Nucleus accumbens (tissue), 56 donors: Measurements from ENCODE around the gene ZNF367.

Experiments
- DNase-seq, 56 donors: peaks; one replicate each; lab custom pipeline; 2025; lab: John Stamatoyannopoulos, UW

The ZNF367 gene

GRCh38 chr9:96408409-96409280, 9.5 kb downstream of the ZNF367 start:
- no peak for DNase-seq

- no peak for DNase-seq
Measured at GRCh38 chr9:96400132-96400910, 17.8 kb downstream of the ZNF367 start.

- no peak for DNase-seq
Measured at GRCh38 chr9:96399325-96399633, 18.9 kb downstream of the ZNF367 start.

GRCh38 chr9:96398582-96399324, 19.4 kb downstream of the ZNF367 start:
- DNase-seq, result no peak

- DNase-seq, result no peak
Measured at GRCh38 chr9:96395964-96396363, 22.2 kb downstream of the ZNF367 start.

- no peak for DNase-seq
Measured at GRCh38 chr9:96394832-96395496, 23.2 kb downstream of the ZNF367 start.

- DNase-seq, result no peak
Measured at GRCh38 chr9:96392263-96392662, 25.9 kb downstream of the ZNF367 start.

GRCh38 chr9:96391021-96391765, 27.0 kb downstream of the ZNF367 start:
- DNase-seq, result no peak

GRCh38 chr9:96388144-96388543, 30.0 kb downstream of the ZNF367 start:
- DNase-seq, result no peak

GRCh38 chr9:96386157-96386556, 32.0 kb downstream of the ZNF367 start:
- no peak for DNase-seq

GRCh38 chr9:96383165-96383942, 34.8 kb downstream of the ZNF367 start, which contains the start of gene SLC35D2:
Gene SLC35D2, minus strand, starts transcription at chr9:96383711. Its CDS starts 77 bp downstream, at chr9:96383634.
- DNase-seq, result peak in 37 of 56 donors; percentile 6 to 68 (median 39)

- DNase-seq, result peak in 2 of 56 donors; percentile 47 to 51
Measured at GRCh38 chr9:96382839-96383164, 35.4 kb downstream of the ZNF367 start.

- peak in 1 of 56 donors; percentile 52 for DNase-seq
Measured at GRCh38 chr9:96382175-96382574, 36.0 kb downstream of the ZNF367 start.

- no peak for DNase-seq
Measured at GRCh38 chr9:96381696-96382095, 36.5 kb downstream of the ZNF367 start.

- no peak for DNase-seq
Measured at GRCh38 chr9:96381125-96381524, 37.0 kb downstream of the ZNF367 start.

GRCh38 chr9:96379461-96379860, 38.7 kb downstream of the ZNF367 start:
- DNase-seq, result no peak

GRCh38 chr9:96378187-96378586, 40.0 kb downstream of the ZNF367 start:
- DNase-seq, result no peak

GRCh38 chr9:96376891-96377874, 41.0 kb downstream of the ZNF367 start:
- DNase-seq, result no peak
